ENCODE measurements around the gene COX5A. TPM values are rescaled to one million over a fixed set of nuclear protein-coding genes. Genes with fewer than 3 reads are reported as not detected.
"Not testable (repeated sequence)": the region's sequence is repeated elsewhere in the genome, so short reads cannot be mapped to it uniquely, and the experiment has no call there.

COX5A gene
- total RNA-seq, 1 donor = 47.9 TPM

GRCh38 chr15:74955796-74956647, 18.1 kb upstream of the COX5A start:
- peak; percentile 36 to 80 (median 78) for DNase-seq (ENCODE audit: low read depth in 2 of 3, low spot score in 2 of 3)

DNA sequence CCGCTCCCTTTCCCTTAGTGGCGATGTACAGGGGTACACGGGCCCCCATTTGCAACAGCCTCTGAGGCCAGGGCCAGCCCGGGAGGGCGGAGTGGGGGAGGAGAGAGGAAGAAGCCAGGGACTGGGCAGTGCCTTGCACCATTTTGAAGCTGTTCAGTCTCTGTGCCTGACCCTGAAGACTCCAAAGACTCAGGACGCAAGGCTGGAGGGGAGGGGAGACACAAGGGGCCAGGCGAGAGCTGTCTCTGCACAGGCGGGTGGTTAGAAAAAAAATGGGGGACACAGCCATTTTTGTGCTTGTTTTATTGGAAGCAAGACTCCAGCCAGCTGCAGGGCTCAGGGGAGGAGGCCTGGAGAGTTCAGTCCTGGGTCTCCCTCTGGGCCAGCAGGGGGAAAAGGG, 17.1 kb upstream of the COX5A start:
- DNase-seq (ENCODE audit: low read depth in 2 of 3, low spot score in 2 of 3) = no peak

DNA sequence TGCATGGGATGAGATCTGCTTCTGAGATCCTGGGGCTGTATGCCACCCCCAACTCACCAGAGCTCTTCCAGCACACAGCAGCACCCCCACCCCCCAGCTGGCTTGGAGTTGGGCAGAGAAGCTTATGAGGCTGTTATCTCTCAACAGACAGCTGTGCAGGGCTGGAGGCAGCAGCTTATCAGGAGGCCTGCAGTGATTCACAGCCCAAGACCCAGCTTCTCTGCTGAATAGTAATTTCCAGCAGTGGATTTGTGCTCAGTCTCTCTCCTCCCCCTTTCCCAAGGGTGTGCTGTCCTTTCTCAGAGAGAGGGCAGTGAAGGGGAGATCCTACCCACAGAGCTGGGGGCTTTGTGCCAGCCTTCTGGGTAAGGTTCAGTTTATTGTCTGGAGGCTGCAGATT, 16.6 kb upstream of the COX5A start:
- DNase-seq (ENCODE audit: low read depth in 2 of 3, low spot score in 2 of 3) = peak in 2 of 3 donors; percentile 71 to 76

GRCh38 chr15:74951006-74951405, 13.1 kb upstream of the COX5A start:
- no peak for DNase-seq (ENCODE audit: low read depth in 2 of 3, low spot score in 2 of 3)

DNA sequence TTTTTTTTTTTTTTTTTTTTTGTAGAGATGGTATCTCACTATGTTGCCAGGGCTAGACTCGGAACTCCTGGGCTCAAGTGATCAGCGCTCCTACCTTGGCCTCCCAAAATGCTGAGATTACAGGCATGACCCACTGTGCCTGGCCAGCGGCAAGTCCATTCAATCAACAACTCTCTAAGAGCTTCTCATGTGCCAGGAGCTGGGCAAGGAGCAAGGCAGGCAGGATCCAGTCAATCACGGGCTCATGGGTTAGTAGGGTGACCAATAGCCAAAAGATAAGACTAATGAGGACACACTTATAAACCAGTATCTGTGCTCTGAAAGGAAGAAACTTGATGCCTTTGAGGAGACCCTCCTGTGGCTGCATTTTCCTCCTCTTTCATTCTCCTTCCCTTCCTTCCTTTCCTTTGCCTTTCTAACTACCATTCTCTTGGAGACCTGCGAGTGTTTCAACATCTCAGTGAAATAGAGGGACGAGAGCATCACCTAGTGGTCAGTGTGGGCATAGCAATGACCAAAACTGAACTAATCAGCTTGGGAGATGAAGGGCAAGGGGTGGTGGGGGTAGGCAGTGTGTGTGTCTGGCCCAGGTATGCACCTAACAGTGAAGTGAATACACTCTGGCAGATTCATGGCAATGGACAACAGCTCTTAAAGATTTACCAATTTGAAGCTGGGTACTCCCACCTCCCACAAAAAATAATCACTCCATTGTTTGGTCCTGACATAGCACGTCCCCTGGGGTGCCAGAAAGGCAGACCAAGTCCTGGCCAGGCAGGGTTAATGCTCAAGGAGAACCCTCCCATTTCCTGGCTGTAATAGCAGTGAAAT, 12.4 kb upstream of the COX5A start:
- peak; percentile 57 to 88 (median 68) for DNase-seq (ENCODE audit: low read depth in 2 of 3, low spot score in 2 of 3)

- no peak for DNase-seq (ENCODE audit: low read depth in 2 of 3, low spot score in 2 of 3)
Observed at GRCh38 chr15:74937272-74937589, 642 bp downstream of the COX5A start.

- not testable (repeated sequence) for DNase-seq (ENCODE audit: low read depth in 2 of 3, low spot score in 2 of 3)
Observed at GRCh38 chr15:74935193-74935592, 2.7 kb downstream of the COX5A start.

DNA sequence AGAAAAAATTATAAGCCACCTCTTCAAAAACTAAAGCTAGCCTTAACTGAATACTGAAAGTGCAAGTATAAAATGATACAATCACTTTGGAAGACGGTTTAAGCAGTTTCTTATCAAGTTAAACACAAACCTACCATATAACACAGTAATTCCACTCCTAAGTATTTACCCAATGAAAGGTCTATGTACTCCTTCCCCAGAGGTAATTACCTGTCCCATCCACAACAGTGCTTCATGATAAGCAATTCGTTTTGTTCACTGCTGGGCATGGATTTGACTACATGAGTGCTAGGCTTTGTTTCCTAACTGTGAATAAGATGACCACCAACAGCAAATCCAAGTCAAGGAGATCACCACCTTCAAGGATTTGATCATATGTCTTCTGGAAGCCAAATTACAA, 4.3 kb downstream of the COX5A start:
- no peak for DNase-seq (ENCODE audit: low read depth in 2 of 3, low spot score in 2 of 3)

DNA sequence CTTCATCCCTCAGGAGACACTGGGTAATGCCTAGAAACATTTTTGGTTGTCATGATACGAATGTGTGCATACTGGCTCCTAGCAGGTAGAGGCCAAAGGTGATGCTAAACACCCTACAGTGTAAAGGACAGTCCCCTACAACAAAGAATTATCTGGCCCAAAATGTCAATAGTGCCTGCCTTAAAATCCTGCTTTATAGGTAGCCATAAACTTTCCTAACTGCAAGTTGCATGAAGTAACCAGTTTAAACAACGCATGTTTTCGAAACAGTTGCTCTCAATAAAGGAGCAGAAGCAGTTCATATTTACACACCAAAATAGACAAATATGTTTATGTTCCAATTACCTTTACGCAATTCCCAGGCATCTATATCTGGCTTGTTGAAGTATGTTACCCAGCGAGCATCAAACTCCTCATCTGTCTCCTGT, 9.1 kb downstream of the COX5A start:
- DNase-seq (ENCODE audit: low read depth in 2 of 3, low spot score in 2 of 3) = no peak

DNA sequence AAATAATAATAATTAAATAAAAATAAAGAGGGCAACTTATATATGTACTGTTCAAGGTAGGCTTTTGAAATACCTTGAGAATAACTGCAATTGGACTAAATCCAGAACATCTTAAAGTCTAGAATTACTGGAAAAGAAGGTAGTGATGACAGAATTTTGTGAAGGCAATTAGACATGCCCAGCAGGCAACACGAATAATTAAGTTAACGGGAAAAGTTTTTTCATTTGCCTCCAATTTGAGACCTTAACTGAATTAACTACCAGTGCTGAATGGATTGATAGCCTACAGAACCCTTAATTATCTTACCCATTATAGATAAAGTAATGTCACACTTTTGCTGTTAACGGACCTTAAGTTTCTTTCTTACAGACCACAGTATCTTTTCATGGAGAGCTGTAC, 13.3 kb downstream of the COX5A start:
- no peak for DNase-seq (ENCODE audit: low read depth in 2 of 3, low spot score in 2 of 3)

DNA sequence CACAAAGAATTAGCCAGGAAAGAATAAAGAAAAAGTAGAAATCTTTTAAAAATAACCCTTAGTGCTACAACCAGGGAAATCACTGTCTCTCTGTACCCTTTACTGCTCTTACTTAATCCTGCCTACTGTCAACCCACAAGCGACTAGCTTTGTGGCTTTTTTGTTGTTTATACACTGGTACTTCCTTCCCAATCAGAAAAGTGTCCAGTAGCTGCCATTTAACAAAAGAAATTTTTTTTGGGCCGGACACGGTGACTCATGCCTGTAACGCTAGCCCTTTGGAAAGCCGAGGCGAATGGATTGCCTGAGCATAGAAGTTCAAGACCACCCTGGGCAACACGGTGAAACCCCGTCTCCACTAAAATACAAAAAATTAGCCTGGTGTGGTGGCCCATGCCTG, 17.4 kb downstream of the COX5A start:
- DNase-seq (ENCODE audit: low read depth in 2 of 3, low spot score in 2 of 3) = peak in 1 of 3 donors; percentile 62

DNA sequence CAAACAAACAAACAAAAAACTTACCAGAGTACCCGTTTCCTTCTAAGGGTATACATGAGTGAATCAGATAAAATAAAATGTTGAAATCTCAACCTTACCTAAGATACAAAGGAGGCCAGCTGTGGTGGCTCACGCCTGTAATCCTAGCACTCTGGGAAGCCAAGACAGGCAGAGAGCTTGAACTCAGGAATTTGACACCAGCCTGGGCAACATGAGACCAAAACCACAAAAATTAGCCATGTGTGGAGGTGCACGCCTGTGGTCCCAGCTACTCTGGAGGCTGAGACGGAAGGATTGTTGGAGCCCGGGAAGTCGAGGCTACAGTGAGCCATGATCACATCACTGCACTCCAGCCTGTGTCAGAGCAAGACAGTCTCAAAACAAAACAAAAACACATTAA, 20.2 kb downstream of the COX5A start:
- DNase-seq (ENCODE audit: low read depth in 2 of 3, low spot score in 2 of 3) = no peak

- not testable (repeated sequence) for DNase-seq (ENCODE audit: low read depth in 2 of 3, low spot score in 2 of 3)
Observed at GRCh38 chr15:74913799-74914198, 24.1 kb downstream of the COX5A start.

DNA sequence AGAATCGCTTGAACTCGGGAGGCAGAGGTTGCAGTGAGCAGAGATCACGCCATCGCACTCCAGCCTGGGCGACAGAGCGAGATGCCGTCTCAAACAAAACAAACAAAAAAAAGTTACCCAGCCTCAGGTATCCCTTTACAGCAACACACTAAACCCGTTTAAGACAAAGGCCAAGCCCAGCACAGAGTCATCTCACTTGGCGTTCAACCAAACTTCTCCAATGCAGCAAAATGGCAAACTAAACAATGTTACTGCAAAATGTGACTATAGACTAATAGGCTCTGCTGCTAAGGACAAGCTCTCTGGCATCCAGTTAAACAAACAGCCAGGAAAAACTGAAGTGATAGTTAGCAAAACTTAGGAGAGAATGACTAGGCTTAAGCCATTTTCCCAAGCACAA, 24.8 kb downstream of the COX5A start:
- no peak for DNase-seq (ENCODE audit: low read depth in 2 of 3, low spot score in 2 of 3)

GRCh38 chr15:74908635-74909034, 29.2 kb downstream of the COX5A start:
- DNase-seq (ENCODE audit: low read depth in 2 of 3, low spot score in 2 of 3) = no peak

DNA sequence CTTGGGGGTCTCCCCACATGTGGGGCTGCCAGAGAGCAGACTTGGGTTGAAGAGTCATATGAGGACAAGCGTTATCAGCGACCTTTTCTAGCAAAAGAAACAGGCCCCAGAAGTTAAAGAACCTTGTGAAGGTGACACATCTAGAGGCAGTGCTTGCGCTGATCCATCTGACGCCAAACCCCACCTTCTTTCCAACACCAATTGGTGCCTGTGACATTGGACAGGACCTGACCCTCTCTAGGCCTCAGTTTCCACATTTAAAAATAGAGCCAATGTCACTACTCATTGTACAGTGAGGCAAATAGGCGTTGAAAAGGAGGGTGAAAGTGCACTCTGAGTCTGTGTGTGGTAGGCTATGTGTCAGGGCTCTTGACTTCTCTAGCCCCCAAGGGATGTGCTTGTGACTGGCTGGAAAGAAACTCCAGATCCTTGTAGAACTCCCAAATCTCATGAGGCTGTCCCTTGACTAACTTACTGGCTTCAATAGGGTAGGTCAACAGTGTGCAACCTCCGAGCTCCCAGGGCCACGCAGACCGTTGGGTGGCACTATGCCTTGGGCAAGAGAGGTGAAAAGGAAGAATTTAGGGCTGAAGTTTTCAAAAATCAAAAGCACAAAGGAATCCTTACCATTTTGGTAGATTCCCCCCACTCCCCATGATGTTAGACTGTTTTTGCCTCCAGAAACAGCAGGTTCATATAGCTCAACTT, 30.6 kb downstream of the COX5A start:
- no peak for DNase-seq (ENCODE audit: low read depth in 2 of 3, low spot score in 2 of 3)

DNA sequence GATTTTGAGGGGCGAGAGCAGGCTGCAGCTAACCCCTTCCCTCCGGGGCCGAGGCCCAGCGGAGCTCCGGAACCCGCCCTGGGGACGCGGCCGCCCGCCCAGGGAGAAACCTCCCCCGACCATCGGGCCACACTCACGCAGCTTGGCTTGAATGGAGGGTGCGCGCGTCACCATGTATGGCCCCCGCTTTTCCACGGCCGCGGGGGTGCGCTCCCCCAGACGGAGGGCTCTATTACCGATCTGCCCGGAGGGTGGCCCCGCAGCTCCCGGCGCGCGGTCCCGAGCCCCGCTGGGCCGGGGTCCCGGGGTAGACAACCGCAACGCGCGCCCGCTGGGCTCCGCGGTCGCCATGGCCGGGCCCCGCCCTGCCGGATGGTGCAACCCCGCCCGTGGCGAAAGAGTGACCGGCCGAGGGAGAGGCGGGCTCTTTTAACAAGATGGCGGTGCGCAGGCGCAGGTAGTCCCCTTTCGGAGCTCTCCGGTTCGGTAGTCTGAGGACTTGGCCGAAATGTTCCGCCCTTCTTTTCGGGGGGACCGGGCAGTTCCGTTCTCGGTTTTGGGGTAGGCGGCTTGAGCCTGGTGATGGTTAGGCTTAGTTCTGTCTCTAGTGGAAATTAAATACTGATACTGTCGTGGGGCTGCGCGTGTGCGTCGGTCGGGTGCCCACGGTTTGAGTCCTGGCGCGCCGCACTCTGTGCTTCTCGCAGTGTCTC, 31.3 kb downstream of the COX5A start, which contains the start of gene FAM219B:
TSS of gene FAM219B (minus strand) at position 402 of the 713 bp plus-strand sequence. CDS start at position 351, 51 bp downstream.
- DNase-seq (ENCODE audit: low read depth in 2 of 3, low spot score in 2 of 3) = peak; percentile 32 to 83 (median 76)

- peak in 1 of 3 donors; percentile 21 for DNase-seq (ENCODE audit: low read depth in 2 of 3, low spot score in 2 of 3)
Observed at GRCh38 chr15:74906067-74906449, 31.8 kb downstream of the COX5A start.

GRCh38 chr15:74904190-74904805, 33.6 kb downstream of the COX5A start:
- DNase-seq (ENCODE audit: low read depth in 2 of 3, low spot score in 2 of 3) = no peak

GRCh38 chr15:74903676-74904075, 34.2 kb downstream of the COX5A start:
- no peak for DNase-seq (ENCODE audit: low read depth in 2 of 3, low spot score in 2 of 3)
